Endodermal cell (in vitro differentiated cells): ENCODE measurements around the gene MS4A15. TPM values are rescaled to one million over a fixed set of nuclear protein-coding genes. Genes with fewer than 3 reads are reported as not detected.
"Not testable (repeated sequence)": the region's sequence is repeated elsewhere in the genome, so short reads cannot be mapped to it uniquely, and the experiment has no call there.

Source experiments
- DNase-seq: peaks from one replicate; pipeline ENCODE4 v3.0.0-alpha.2; 2017
- H3K27ac ChIP-seq: 2 replicates; pipeline ENCODE4 v1.5.1; 2013; ENCODE audit warnings: mild to moderate bottlenecking, low read depth, low read length, moderate library complexity
- H3K27me3 ChIP-seq: 2 replicates; pipeline ENCODE4 v1.6.1; 2013; ENCODE audit warnings: mild to moderate bottlenecking, low read length, moderate library complexity; ENCODE audit not compliant: insufficient read depth, control insufficient read depth, poor library complexity, severe bottlenecking
- H3K36me3 ChIP-seq: 2 replicates; pipeline ENCODE4 v1.7.0; 2013; ENCODE audit warnings: mild to moderate bottlenecking, low read length, moderate library complexity; ENCODE audit not compliant: control insufficient read depth, insufficient read depth
- H3K4me1 ChIP-seq: one replicate; pipeline ENCODE4 v1.7.0; 2013; ENCODE audit warnings: low read length; ENCODE audit not compliant: control insufficient read depth, insufficient read depth
- H3K4me3 ChIP-seq: 2 replicates; pipeline ENCODE4 v1.5.1; 2013; ENCODE audit warnings: mild to moderate bottlenecking, low read length, moderate library complexity
- H3K9ac ChIP-seq: 2 replicates; pipeline ENCODE4 v1.6.1; 2013; ENCODE audit warnings: mild to moderate bottlenecking, low read length, moderate library complexity; ENCODE audit not compliant: poor library complexity, severe bottlenecking; ENCODE audit errors: extremely low read depth
- H3K9me3 ChIP-seq: 2 replicates; pipeline ENCODE4 v1.6.1; 2013; ENCODE audit warnings: mild to moderate bottlenecking, low read length, moderate library complexity; ENCODE audit not compliant: control insufficient read depth
- H3K27ac Mint-ChIP-seq: 2 replicates; pipeline ENCODE4 v1.8.0; 2020; ENCODE audit warnings: mixed read lengths
- H3K27me3 Mint-ChIP-seq: 2 replicates; pipeline ENCODE4 v1.8.0; 2021; ENCODE audit warnings: mild to moderate bottlenecking, mixed read lengths; ENCODE audit not compliant: insufficient read depth
- H3K36me3 Mint-ChIP-seq: 2 replicates; pipeline ENCODE4 v1.8.0; 2020; ENCODE audit warnings: low read depth, mixed read lengths
- H3K4me1 Mint-ChIP-seq: 2 replicates; pipeline ENCODE4 v1.8.0; 2020; ENCODE audit warnings: mixed read lengths
- H3K4me3 Mint-ChIP-seq: 2 replicates; pipeline ENCODE4 v1.8.0; 2020; ENCODE audit warnings: mild to moderate bottlenecking, moderate library complexity, mixed read lengths
- H3K9me3 Mint-ChIP-seq: 2 replicates; pipeline ENCODE4 v1.8.0; 2020; ENCODE audit warnings: mild to moderate bottlenecking, mixed read lengths
- WGBS, 2 experiments: methylation state at CpG; one replicate each; pipeline versions ENCODE4 v1.1.5 to v1.1.7; 2013; ENCODE audit warnings: missing lambda C conversion rate in 2 of 2, mixed read lengths in 1 of 2; ENCODE audit not compliant: insufficient coverage in 1 of 2, insufficient read length in 1 of 2; 5-methylcytosine and 5-hydroxymethylcytosine counted together
- total RNA-seq, 2 donors: library from RNA; stranded (reverse); fragmentation: NEBNext Ultra II Directional in 1 of 2; extraction: Animal tissue kit (Norgen Biotek cat#: 25700) in 1 of 2; gene quantifications; 2 replicates in 1 of 2; 3 replicates in 1 of 2; pipeline ENCODE4 v1.2.1, GENCODE V29; 2021
- TF ChIP-seq, protein P1 (sequence below): fragments of 200-600 bp; sonication (generic); conservative IDR thresholded peaks from 2 replicates; pipeline ENCODE4 v1.5.0; 2021; ENCODE audit warnings: antibody characterized with exemption, mild to moderate bottlenecking

The MS4A15 gene
- total RNA-seq, 2 donors from 2014 or later = not detected

DNA sequence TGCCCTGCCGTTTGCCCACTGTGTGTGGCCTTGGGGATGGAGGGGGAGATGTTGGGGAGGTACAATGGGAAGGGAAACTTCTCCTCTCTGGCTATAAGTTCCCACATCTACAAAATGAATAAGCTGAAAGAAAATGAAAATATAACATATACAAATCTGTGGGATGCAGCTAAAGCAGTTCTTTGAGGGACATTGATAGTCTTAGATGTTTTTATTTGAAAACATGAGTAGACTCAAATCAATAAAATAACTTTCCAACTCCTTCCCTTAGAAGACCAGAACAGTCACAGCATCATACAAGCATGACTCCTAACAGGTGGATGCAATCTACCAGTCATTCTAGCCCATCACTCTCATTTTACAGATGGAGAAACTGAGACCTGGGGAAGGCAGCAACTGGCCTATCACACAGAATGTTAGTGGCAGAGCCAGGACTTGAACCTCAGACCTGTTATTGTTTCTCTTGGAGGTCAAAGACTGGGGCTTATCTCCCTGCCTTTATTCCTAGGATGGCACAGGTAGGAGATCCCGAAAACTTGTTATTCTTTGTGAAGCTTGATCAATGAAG is 60.0 kb downstream of the MS4A15 start:
- no peaks in the 10 kb centered on the region for H3K36me3 ChIP-seq
- no peaks in the 10 kb centered on the region for H3K27me3 ChIP-seq
- Mint-ChIP-seq H3K27me3 (peaks cover 7% of the 10 kb centered on the region), H3K36me3 (no peaks in the 10 kb centered on the region), H3K4me3 (no peak overlapping the region), H3K27ac (no peak overlapping the region), H3K9me3 (peaks cover 33% of the 10 kb centered on the region), H3K4me1 (no peaks in the 10 kb centered on the region)
- no peak for DNase-seq
- H3K4me3 ChIP-seq = no peak overlapping the region
- peaks cover 14% of the 10 kb centered on the region for H3K9me3 ChIP-seq
- no peak overlapping the region for H3K9ac ChIP-seq
- WGBS, 2 experiments = 93 to 100% methylated on average over 1 to 2 of the region's 2 CpGs
- TF ChIP-seq, protein P1, sequence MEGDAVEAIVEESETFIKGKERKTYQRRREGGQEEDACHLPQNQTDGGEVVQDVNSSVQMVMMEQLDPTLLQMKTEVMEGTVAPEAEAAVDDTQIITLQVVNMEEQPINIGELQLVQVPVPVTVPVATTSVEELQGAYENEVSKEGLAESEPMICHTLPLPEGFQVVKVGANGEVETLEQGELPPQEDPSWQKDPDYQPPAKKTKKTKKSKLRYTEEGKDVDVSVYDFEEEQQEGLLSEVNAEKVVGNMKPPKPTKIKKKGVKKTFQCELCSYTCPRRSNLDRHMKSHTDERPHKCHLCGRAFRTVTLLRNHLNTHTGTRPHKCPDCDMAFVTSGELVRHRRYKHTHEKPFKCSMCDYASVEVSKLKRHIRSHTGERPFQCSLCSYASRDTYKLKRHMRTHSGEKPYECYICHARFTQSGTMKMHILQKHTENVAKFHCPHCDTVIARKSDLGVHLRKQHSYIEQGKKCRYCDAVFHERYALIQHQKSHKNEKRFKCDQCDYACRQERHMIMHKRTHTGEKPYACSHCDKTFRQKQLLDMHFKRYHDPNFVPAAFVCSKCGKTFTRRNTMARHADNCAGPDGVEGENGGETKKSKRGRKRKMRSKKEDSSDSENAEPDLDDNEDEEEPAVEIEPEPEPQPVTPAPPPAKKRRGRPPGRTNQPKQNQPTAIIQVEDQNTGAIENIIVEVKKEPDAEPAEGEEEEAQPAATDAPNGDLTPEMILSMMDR = no peak
- no peak overlapping the region for H3K27ac ChIP-seq
- H3K4me1 ChIP-seq = no peaks in the 10 kb centered on the region

DNA sequence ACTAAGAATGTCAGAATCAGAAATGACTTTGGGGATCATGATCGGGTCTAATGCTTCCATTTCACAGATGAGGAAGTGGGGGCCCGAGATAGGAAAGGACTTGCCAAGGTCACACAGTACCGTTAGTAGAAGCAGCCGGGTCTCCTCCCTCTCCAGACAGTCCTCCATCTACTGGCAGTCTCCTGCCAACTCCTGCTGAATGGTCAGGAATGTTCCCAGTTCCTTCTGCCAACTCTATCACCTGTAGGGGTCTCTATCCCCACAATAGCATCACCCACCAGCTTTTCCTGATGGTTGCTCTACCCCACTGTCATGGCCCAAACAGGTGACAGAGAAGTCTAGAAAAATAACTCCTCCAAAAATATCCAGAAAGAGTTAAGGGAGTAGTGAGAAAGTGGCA is 61.4 kb downstream of the MS4A15 start:
- TF ChIP-seq, protein P1 = peak; percentile 36
- Histone ChIP-seq H3K27ac (no peak overlapping the region), H3K27me3 (no peaks in the 10 kb centered on the region), H3K9ac (no peak overlapping the region), H3K4me1 (no peaks in the 10 kb centered on the region), H3K9me3 (peaks cover 14% of the 10 kb centered on the region), H3K4me3 (no peak overlapping the region), H3K36me3 (no peaks in the 10 kb centered on the region)
- H3K4me3 Mint-ChIP-seq = no peak overlapping the region
- H3K9me3 Mint-ChIP-seq = peaks cover 33% of the 10 kb centered on the region
- H3K27ac Mint-ChIP-seq = no peak overlapping the region
- no peaks in the 10 kb centered on the region for H3K36me3 Mint-ChIP-seq
- no peak for DNase-seq
- WGBS, 2 experiments = 79 to 80% methylated on average over 4 of the region's 4 CpGs
- no peaks in the 10 kb centered on the region for H3K4me1 Mint-ChIP-seq
- peaks cover 5% of the 10 kb centered on the region for H3K27me3 Mint-ChIP-seq

DNA sequence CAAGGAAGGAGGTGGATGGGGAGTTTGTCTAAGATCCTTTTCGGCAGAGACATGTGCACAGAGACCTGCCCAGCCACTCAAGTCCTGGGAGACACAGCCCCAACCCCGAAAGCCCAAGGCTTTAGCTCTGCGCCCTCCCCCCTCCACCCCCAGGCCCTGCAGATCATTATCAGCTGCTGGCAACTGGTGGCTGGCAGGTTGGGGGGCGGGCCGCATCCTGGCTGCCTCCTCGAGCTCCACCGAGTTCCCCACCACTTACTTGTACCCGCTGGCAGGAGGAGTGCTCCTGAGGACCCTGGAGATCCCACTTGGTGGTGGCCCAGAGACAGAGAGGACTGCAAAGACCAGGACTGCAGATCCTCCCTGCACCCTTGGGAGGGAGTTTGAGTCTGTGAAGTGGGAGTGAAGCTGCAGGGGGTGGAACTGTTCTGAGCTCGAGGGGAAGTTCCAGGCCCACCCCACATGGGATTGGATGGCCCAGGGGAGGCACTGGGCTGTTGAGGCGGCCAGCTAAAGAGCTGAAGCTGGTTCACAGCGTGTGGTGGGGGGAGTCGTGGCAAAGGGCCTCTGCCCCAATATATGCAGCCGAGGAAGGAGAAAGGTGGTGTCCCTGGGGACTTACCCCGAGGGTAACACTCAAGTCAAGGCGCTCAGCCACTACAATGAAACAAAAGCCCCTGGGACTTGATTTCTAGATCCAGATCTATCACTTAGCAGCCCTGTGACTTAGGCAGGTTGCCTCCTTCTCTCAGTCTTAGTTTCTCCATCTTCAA is 65.3 kb downstream of the MS4A15 start:
- Mint-ChIP-seq H3K4me3 (no peak overlapping the region), H3K4me1 (no peaks in the 10 kb centered on the region), H3K9me3 (peaks cover 7% of the 10 kb centered on the region), H3K27me3 (no peaks in the 10 kb centered on the region), H3K36me3 (no peaks in the 10 kb centered on the region), H3K27ac (no peak overlapping the region)
- no peaks in the 10 kb centered on the region for H3K36me3 ChIP-seq
- H3K27ac ChIP-seq = no peak overlapping the region
- peaks cover 7% of the 10 kb centered on the region for H3K9me3 ChIP-seq
- no peak overlapping the region for H3K9ac ChIP-seq
- H3K4me3 ChIP-seq = no peak overlapping the region
- no peaks in the 10 kb centered on the region for H3K27me3 ChIP-seq
- WGBS, 2 experiments = 86 to 88% methylated on average over 10 to 15 of the region's 15 CpGs
- TF ChIP-seq, protein P1 = no peak
- no peak for DNase-seq
- no peaks in the 10 kb centered on the region for H3K4me1 ChIP-seq

DNA sequence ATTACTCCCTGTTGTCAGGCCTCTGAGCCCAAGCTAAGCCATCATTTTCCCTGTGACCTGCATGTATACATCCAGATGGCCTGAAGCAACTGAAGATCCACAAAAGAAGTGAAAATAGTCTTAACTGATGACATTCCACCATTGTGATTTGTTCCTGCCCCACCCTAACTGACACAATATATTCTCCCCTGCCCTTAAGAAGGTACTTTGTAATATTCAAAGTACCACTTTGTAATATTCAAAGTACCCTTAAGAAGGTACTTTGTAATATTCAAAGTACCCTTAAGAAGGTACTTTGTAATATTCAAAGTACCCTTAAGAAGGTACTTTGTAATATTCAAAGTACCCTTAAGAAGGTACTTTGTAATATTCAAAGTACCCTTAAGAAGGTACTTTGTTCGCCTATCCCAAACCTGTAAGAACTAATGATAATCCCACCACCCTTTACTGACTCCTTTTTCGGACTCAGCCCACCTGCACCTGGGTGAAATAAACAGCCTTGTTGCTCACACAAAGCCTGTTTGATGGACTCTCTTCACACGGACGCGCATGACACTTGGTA is 67.2 kb downstream of the MS4A15 start:
- whole genome bisulfite sequencing, 2 experiments = 90 to 98% methylated on average over 4 to 5 of the region's 5 CpGs
- not testable (repeated sequence) for H3K36me3 Mint-ChIP-seq, H3K9me3 ChIP-seq, H3K4me3 Mint-ChIP-seq, H3K27ac ChIP-seq, H3K9ac ChIP-seq, H3K4me1 ChIP-seq, DNase-seq, H3K9me3 Mint-ChIP-seq, H3K27me3 Mint-ChIP-seq, H3K27me3 ChIP-seq, H3K27ac Mint-ChIP-seq, H3K4me1 Mint-ChIP-seq, H3K36me3 ChIP-seq, H3K4me3 ChIP-seq
